HepG2 (cell line): ENCODE data around the gene MRPS5.

Experiments
- ATF7 ChIP-seq, 2 experiments: fragments of 450-650 bp in 1 of 2; sonication (generic) in 1 of 2; formaldehyde crosslinking in 1 of 2; IDR thresholded peaks; 2 replicates each; pipeline versions ENCODE4 v1.4.0 to v1.6.1; 2016 to 2020; ENCODE audit warnings: antibody characterized with exemption in 1 of 2, mild to moderate bottlenecking in 1 of 2, missing genetic modification reagents in 1 of 2
- CAMTA2 ChIP-seq: sonication (generic); formaldehyde crosslinking; IDR thresholded peaks from 2 replicates; pipeline ENCODE4 v1.4.0; 2020; ENCODE audit warnings: mild to moderate bottlenecking, missing genetic modification reagents, borderline replicate concordance
- FOXM1 ChIP-seq: sonication (generic); formaldehyde crosslinking; IDR thresholded peaks from 2 replicates; pipeline ENCODE4 v1.5.0; 2020; ENCODE audit warnings: missing genetic modification reagents
- ZNF234 ChIP-seq: sonication (generic); formaldehyde crosslinking; conservative IDR thresholded peaks from 2 replicates; pipeline ENCODE4 v1.5.1; 2020; ENCODE audit warnings: mild to moderate bottlenecking, missing genetic modification reagents

DNA sequence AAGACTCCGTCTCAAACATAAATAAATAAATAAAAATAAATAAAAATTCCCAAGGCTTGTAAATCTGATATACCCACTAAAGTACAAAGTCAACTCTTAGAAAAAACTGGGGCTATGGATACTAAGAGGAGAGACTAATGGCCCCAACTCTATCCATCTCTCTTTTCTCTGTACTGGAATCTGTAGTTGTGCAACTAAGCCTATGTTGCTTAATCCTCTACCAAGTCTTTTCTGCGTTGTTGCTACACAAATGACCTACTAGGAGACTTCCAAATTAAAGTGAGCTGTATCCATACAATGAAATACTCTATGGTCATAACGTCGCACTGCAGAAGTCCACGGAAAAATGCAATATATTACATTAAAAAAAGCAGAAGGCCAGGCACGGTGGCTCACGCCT, 8.1 kb downstream of the MRPS5 start:
- TF ChIP-seq FOXM1 (CRISPR knock-in tag): no peak
- TF ChIP-seq CAMTA2 (CRISPR knock-in tag): no peak
- no peak for TF ChIP-seq ATF7 (IDR thresholded peaks at IDR 0.05)
- TF ChIP-seq ATF7 (CRISPR knock-in tag; IDR thresholded peaks at IDR 0.05): no peak
- TF ChIP-seq ZNF234: no peak
